GOT3 (cell line): ENCODE data around the gene DDHD1.
"Not testable (repeated sequence)": the region's sequence is repeated elsewhere in the genome, so short reads cannot be mapped to it uniquely, and the experiment has no call there.

Source experiments
- DNase-seq: peaks from one replicate; lab custom pipeline; 2025; ENCODE audit warnings: mixed read lengths; lab: John Stamatoyannopoulos, UW

The DDHD1 gene

GRCh38 chr14:53152184-53152886 is 788 bp downstream of the DDHD1 start:
- DNase-seq: no peak

- DNase-seq: no peak
Measured at GRCh38 chr14:53151523-53152183, 1.5 kb downstream of the DDHD1 start.

GRCh38 chr14:53149668-53150316 is 3.3 kb downstream of the DDHD1 start:
- no peak for DNase-seq

- DNase-seq: no peak
Measured at GRCh38 chr14:53148671-53149070, 4.5 kb downstream of the DDHD1 start.

- no peak for DNase-seq
Measured at GRCh38 chr14:53147893-53148292, 5.2 kb downstream of the DDHD1 start.

GRCh38 chr14:53147208-53147607 is 5.9 kb downstream of the DDHD1 start:
- DNase-seq: no peak

GRCh38 chr14:53146739-53147138 is 6.4 kb downstream of the DDHD1 start:
- no peak for DNase-seq

GRCh38 chr14:53144244-53144643 is 8.9 kb downstream of the DDHD1 start:
- DNase-seq: no peak

- DNase-seq: no peak
Measured at GRCh38 chr14:53140585-53140984, 12.5 kb downstream of the DDHD1 start.

GRCh38 chr14:53137568-53138203 is 15.4 kb downstream of the DDHD1 start:
- no peak for DNase-seq

GRCh38 chr14:53130491-53130890 is 22.6 kb downstream of the DDHD1 start:
- not testable (repeated sequence) for DNase-seq

- no peak for DNase-seq
Measured at GRCh38 chr14:53128303-53129028, 24.7 kb downstream of the DDHD1 start.

GRCh38 chr14:53127832-53128231 is 25.3 kb downstream of the DDHD1 start:
- no peak for DNase-seq

GRCh38 chr14:53127151-53127550 is 26.0 kb downstream of the DDHD1 start:
- DNase-seq: no peak

GRCh38 chr14:53126731-53127130 is 26.4 kb downstream of the DDHD1 start:
- DNase-seq: no peak

GRCh38 chr14:53124786-53125185 is 28.3 kb downstream of the DDHD1 start:
- no peak for DNase-seq

- DNase-seq: not testable (repeated sequence)
Measured at GRCh38 chr14:53121419-53121818, 31.7 kb downstream of the DDHD1 start.

- not testable (repeated sequence) for DNase-seq
Measured at GRCh38 chr14:53117479-53117878, 35.6 kb downstream of the DDHD1 start.

- DNase-seq: no peak
Measured at GRCh38 chr14:53113989-53114388, 39.1 kb downstream of the DDHD1 start.

- DNase-seq: no peak
Measured at GRCh38 chr14:53110096-53110495, 43.0 kb downstream of the DDHD1 start.

GRCh38 chr14:53109105-53110041 is 43.8 kb downstream of the DDHD1 start:
- DNase-seq: no peak
